Measurements from ENCODE around the gene ODC1. TPM values are rescaled to one million over a fixed set of nuclear protein-coding genes. Genes with fewer than 3 reads are reported as not detected.
"Not testable (repeated sequence)": the region's sequence is repeated elsewhere in the genome, so short reads cannot be mapped to it uniquely, and the experiment has no call there.

The ODC1 gene
- polyA plus RNA-seq, 4 donors: 12.5 to 109 (median 65.5) TPM

DNA sequence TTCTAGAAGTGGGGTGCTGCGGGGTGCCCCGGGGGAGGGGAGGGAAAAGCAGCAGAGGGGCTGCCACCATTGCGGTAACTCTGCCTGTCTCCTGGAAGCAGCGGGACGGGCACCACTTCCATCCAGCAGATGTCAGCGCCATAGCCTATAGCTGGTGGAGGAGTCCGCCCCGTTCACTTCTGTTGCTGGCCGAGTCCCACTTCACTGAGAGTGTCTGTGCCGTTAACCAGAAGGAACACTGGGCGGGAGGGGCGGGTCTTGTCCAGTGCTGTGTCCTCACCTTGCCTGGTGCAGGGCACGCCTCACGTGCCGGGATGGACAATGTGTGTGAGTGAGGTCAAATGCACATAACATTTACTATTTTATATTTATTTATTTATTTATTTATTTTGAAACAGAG, 19.3 kb upstream of the ODC1 start:
- H3K4me3 ChIP-seq (ENCODE audit: low read depth in 1 of 3, low read length in 3 of 3): no peak overlapping the region
- H3K4me1 ChIP-seq (ENCODE audit: control insufficient read depth in 3 of 3, insufficient read depth in 2 of 3, low read depth in 1 of 3, low read length in 2 of 3): no peaks in the 10 kb centered on the region
- H3K9me3 ChIP-seq (ENCODE audit: control insufficient read depth in 2 of 2, insufficient read depth in 1 of 2, low read depth in 1 of 2, low read length in 1 of 2): no peaks in the 10 kb centered on the region
- no peak for DNase-seq
- WGBS, 3 donors: 78 to 86% (median 85%) methylated on average over 15 of the region's 15 CpGs
- no peak for FAIRE-seq
- H3K27me3 ChIP-seq (ENCODE audit: control insufficient read depth in 3 of 3, insufficient read depth in 3 of 3, low read length in 3 of 3): no peaks in the 10 kb centered on the region
- no peak overlapping the region for H3K27ac ChIP-seq (ENCODE audit: low read depth in 1 of 3, low read length in 2 of 3)
- H3K36me3 ChIP-seq (ENCODE audit: control insufficient read depth in 3 of 3, insufficient read depth in 2 of 3, low read depth in 1 of 3, low read length in 3 of 3): no peaks in the 10 kb centered on the region

DNA sequence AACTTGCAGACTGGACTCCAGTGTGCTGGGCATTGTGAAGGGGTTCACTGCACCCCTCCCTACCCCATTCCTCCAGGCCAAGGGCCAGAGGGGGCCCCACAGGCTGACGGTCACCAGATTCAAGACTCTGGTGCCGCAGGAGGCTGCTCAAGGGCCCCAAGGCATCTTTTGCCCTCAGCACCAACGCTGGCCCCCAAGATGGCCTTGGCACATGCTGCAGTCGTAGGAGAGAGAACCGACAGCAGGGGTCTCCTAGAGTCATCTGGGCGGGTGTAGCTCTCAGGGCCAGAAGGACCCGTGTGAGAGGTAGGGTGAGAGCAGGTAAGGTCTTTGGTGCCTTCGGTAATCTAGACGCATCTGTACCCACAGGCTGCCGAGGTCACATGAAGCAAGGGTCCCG, 18.7 kb upstream of the ODC1 start:
- H3K27me3 ChIP-seq (ENCODE audit: control insufficient read depth in 3 of 3, insufficient read depth in 3 of 3, low read length in 3 of 3): no peaks in the 10 kb centered on the region
- no peaks in the 10 kb centered on the region for H3K36me3 ChIP-seq (ENCODE audit: control insufficient read depth in 3 of 3, insufficient read depth in 2 of 3, low read depth in 1 of 3, low read length in 3 of 3)
- H3K4me3 ChIP-seq (ENCODE audit: low read depth in 1 of 3, low read length in 3 of 3): no peak overlapping the region
- no peak overlapping the region for H3K27ac ChIP-seq (ENCODE audit: low read depth in 1 of 3, low read length in 2 of 3)
- no peaks in the 10 kb centered on the region for H3K4me1 ChIP-seq (ENCODE audit: control insufficient read depth in 3 of 3, insufficient read depth in 2 of 3, low read depth in 1 of 3, low read length in 2 of 3)
- FAIRE-seq (no peak), DNase-seq (no peak)
- H3K9me3 ChIP-seq (ENCODE audit: control insufficient read depth in 2 of 2, insufficient read depth in 1 of 2, low read depth in 1 of 2, low read length in 1 of 2): no peaks in the 10 kb centered on the region
- WGBS, 3 donors: 80 to 88% (median 85%) methylated on average over 11 of the region's 11 CpGs

- H3K36me3 ChIP-seq (ENCODE audit: control insufficient read depth in 3 of 3, insufficient read depth in 2 of 3, low read depth in 1 of 3, low read length in 3 of 3): no peaks in the 10 kb centered on the region
- no peaks in the 10 kb centered on the region for H3K4me1 ChIP-seq (ENCODE audit: control insufficient read depth in 3 of 3, insufficient read depth in 2 of 3, low read depth in 1 of 3, low read length in 2 of 3)
- DNase-seq (no peak), FAIRE-seq (no peak)
- H3K9me3 ChIP-seq (ENCODE audit: control insufficient read depth in 2 of 2, insufficient read depth in 1 of 2, low read depth in 1 of 2, low read length in 1 of 2): no peaks in the 10 kb centered on the region
- H3K27me3 ChIP-seq (ENCODE audit: control insufficient read depth in 3 of 3, insufficient read depth in 3 of 3, low read length in 3 of 3): no peaks in the 10 kb centered on the region
- no peak overlapping the region for H3K27ac ChIP-seq (ENCODE audit: low read depth in 1 of 3, low read length in 2 of 3)
- 45 to 74% (median 58%) methylated on average over 5 of the region's 5 CpGs for WGBS, 3 donors
- H3K4me3 ChIP-seq (ENCODE audit: low read depth in 1 of 3, low read length in 3 of 3): no peak overlapping the region
Measured at GRCh38 chr2:10465910-10466309, 17.8 kb upstream of the ODC1 start.

GRCh38 chr2:10462178-10463083, 14.3 kb upstream of the ODC1 start:
- Histone ChIP-seq H3K9me3 (ENCODE audit: control insufficient read depth in 2 of 2, insufficient read depth in 1 of 2, low read depth in 1 of 2, low read length in 1 of 2) (no peaks in the 10 kb centered on the region), H3K36me3 (ENCODE audit: control insufficient read depth in 3 of 3, insufficient read depth in 2 of 3, low read depth in 1 of 3, low read length in 3 of 3) (no peaks in the 10 kb centered on the region), H3K27ac (ENCODE audit: low read depth in 1 of 3, low read length in 2 of 3) (no peak overlapping the region), H3K4me1 (ENCODE audit: control insufficient read depth in 3 of 3, insufficient read depth in 2 of 3, low read depth in 1 of 3, low read length in 2 of 3) (peaks cover 0 to 2% (median 0%) of the 10 kb centered on the region in 3 donors), H3K4me3 (ENCODE audit: low read depth in 1 of 3, low read length in 3 of 3) (no peak overlapping the region), H3K27me3 (ENCODE audit: control insufficient read depth in 3 of 3, insufficient read depth in 3 of 3, low read length in 3 of 3) (no peaks in the 10 kb centered on the region)
- DNase-seq (no peak), FAIRE-seq (no peak)
- WGBS, 3 donors: 54 to 65% (median 58%) methylated on average over 15 of the region's 15 CpGs

GRCh38 chr2:10460366-10460796, 12.3 kb upstream of the ODC1 start:
- Histone ChIP-seq H3K4me3 (ENCODE audit: low read depth in 1 of 3, low read length in 3 of 3) (no peak overlapping the region), H3K27ac (ENCODE audit: low read depth in 1 of 3, low read length in 2 of 3) (no peak overlapping the region), H3K4me1 (ENCODE audit: control insufficient read depth in 3 of 3, insufficient read depth in 2 of 3, low read depth in 1 of 3, low read length in 2 of 3) (peaks cover 0 to 2% (median 0%) of the 10 kb centered on the region in 3 donors), H3K36me3 (ENCODE audit: control insufficient read depth in 3 of 3, insufficient read depth in 2 of 3, low read depth in 1 of 3, low read length in 3 of 3) (no peaks in the 10 kb centered on the region), H3K27me3 (ENCODE audit: control insufficient read depth in 3 of 3, insufficient read depth in 3 of 3, low read length in 3 of 3) (no peaks in the 10 kb centered on the region), H3K9me3 (ENCODE audit: control insufficient read depth in 2 of 2, insufficient read depth in 1 of 2, low read depth in 1 of 2, low read length in 1 of 2) (no peaks in the 10 kb centered on the region)
- no peak for DNase-seq
- FAIRE-seq: no peak
- WGBS, 3 donors: 76 to 85% (median 80%) methylated on average over 17 of the region's 17 CpGs

GRCh38 chr2:10457846-10458598, 9.9 kb upstream of the ODC1 start:
- 12 to 52% (median 36%) methylated on average over 11 of the region's 11 CpGs for WGBS, 3 donors
- Histone ChIP-seq H3K27ac (ENCODE audit: low read depth in 1 of 3, low read length in 2 of 3) (no peak overlapping the region), H3K9me3 (ENCODE audit: control insufficient read depth in 2 of 2, insufficient read depth in 1 of 2, low read depth in 1 of 2, low read length in 1 of 2) (no peaks in the 10 kb centered on the region), H3K4me3 (ENCODE audit: low read depth in 1 of 3, low read length in 3 of 3) (no peak overlapping the region), H3K27me3 (ENCODE audit: control insufficient read depth in 3 of 3, insufficient read depth in 3 of 3, low read length in 3 of 3) (no peaks in the 10 kb centered on the region), H3K4me1 (ENCODE audit: control insufficient read depth in 3 of 3, insufficient read depth in 2 of 3, low read depth in 1 of 3, low read length in 2 of 3) (peaks cover 0 to 8% (median 0%) of the 10 kb centered on the region in 3 donors), H3K36me3 (ENCODE audit: control insufficient read depth in 3 of 3, insufficient read depth in 2 of 3, low read depth in 1 of 3, low read length in 3 of 3) (no peaks in the 10 kb centered on the region)
- no peak for FAIRE-seq
- DNase-seq: peak in 1 of 2 donors; percentile 35

GRCh38 chr2:10457195-10457594, 9.1 kb upstream of the ODC1 start:
- WGBS, 3 donors: 62 to 72% (median 64%) methylated on average over 3 of the region's 3 CpGs
- not testable (repeated sequence) for H3K27ac ChIP-seq (ENCODE audit: low read depth in 1 of 3, low read length in 2 of 3); DNase-seq; H3K9me3 ChIP-seq (ENCODE audit: control insufficient read depth in 2 of 2, insufficient read depth in 1 of 2, low read depth in 1 of 2, low read length in 1 of 2); FAIRE-seq; H3K27me3 ChIP-seq (ENCODE audit: control insufficient read depth in 3 of 3, insufficient read depth in 3 of 3, low read length in 3 of 3); H3K36me3 ChIP-seq (ENCODE audit: control insufficient read depth in 3 of 3, insufficient read depth in 2 of 3, low read depth in 1 of 3, low read length in 3 of 3); H3K4me3 ChIP-seq (ENCODE audit: low read depth in 1 of 3, low read length in 3 of 3)
- peaks cover 0 to 10% (median 0%) of the 10 kb centered on the region in 3 donors for H3K4me1 ChIP-seq (ENCODE audit: control insufficient read depth in 3 of 3, insufficient read depth in 2 of 3, low read depth in 1 of 3, low read length in 2 of 3)

- Histone ChIP-seq H3K27ac (ENCODE audit: low read depth in 1 of 3, low read length in 2 of 3) (no peak overlapping the region), H3K4me1 (ENCODE audit: control insufficient read depth in 3 of 3, insufficient read depth in 2 of 3, low read depth in 1 of 3, low read length in 2 of 3) (peaks cover 0 to 21% (median 0%) of the 10 kb centered on the region in 3 donors), H3K27me3 (ENCODE audit: control insufficient read depth in 3 of 3, insufficient read depth in 3 of 3, low read length in 3 of 3) (no peaks in the 10 kb centered on the region), H3K36me3 (ENCODE audit: control insufficient read depth in 3 of 3, insufficient read depth in 2 of 3, low read depth in 1 of 3, low read length in 3 of 3) (peaks cover 0 to 2% (median 0%) of the 10 kb centered on the region in 3 donors), H3K4me3 (ENCODE audit: low read depth in 1 of 3, low read length in 3 of 3) (no peak overlapping the region), H3K9me3 (ENCODE audit: control insufficient read depth in 2 of 2, insufficient read depth in 1 of 2, low read depth in 1 of 2, low read length in 1 of 2) (no peaks in the 10 kb centered on the region)
- WGBS, 3 donors: 77 to 90% (median 87%) methylated on average over 7 of the region's 7 CpGs
- no peak for DNase-seq
- FAIRE-seq: no peak
Measured at GRCh38 chr2:10454505-10454904, 6.4 kb upstream of the ODC1 start.

All from small intestine (tissue), 7 donors.